Activated T-helper 1 cell treated with Interleukin-2 at 50 U/mL for 16 hours (primary cell): ENCODE measurements around the gene CTBP2.
"Not testable (repeated sequence)": the region's sequence is repeated elsewhere in the genome, so short reads cannot be mapped to it uniquely, and the experiment has no call there.

Source experiments
- DNase-seq: peaks from one replicate; pipeline ENCODE4 v3.0.0-alpha.2; 2020; ENCODE audit warnings: low read depth

Gene CTBP2

DNA sequence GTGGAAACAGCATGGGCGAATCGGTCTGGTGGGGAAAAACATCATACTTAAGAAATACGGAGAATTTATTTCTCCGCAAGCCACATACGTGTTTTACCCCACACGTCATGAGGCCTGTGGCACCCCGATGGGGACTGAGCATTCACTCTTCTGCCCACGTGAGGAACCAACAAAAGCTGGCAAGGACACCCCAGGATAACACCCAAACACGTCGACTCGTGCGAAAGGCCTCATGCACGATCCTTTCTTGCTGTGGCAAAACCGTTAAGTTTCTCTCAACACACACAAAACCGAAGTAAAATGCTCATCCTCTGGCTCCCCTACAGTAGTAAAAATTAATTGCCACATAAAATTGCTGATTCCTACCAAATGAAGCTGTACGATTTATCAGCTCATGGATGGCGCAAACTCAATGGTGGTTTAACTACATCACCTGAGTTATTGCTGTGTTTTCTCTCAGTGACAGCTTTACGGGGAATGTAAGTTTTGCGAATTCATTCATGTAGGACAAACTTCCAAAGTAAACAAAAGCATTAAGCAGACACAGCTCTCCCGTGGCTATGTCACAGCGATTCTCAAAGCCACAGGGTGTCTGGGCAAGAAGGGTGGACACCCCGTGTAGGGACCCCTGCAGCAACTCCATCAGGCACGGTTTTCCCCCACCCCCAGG, 97.0 kb downstream of the CTBP2 start:
- DNase-seq, result no peak

DNA sequence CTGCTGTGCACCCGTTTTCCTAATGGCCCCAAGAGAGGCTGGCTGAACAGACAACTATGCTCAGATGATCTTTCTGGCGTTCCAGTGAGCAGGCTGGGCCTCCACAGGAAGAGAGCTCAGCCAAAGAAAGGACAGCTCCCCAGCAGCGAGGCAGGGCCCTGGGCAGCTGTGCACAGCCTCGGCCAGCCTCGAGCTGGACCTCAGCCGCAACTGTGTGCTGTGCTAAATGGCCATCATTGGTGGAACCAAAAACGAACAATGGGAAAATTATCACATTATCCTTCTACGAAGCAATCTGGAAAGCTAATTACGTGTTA, 97.5 kb downstream of the CTBP2 start:
- no peak for DNase-seq

DNA sequence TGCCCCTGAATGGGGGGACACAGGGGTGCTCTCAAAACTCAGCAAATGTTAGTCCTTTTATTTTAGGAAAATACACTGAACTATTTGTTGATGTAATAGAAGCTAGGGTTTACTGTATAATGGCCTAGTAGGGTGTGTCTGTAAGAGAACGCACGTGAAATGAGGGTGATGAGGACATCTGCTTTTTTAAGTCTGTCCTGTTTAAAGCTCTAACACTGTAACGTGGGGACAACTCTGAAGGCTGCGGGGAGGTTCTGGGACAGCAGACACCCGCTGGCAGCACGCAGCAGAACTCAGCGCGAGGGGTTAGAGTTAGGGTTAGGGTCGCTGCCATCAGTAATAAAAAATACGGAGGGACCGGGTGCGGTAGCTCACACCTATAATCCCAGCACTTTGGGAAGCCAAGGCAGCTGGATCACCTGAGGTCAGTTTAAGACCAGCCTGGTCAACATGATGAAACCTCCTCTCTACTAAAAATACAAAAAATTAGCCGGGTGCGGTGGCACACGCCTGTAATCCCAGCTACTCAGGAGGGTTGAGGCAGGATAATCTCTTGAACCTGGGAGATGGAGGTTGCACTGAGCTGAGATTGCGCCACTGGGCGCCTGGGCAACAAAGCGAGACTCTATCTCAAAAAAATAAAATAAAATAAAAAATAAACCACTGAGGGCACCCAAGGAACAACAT, 98.0 kb downstream of the CTBP2 start:
- no peak for DNase-seq

DNA sequence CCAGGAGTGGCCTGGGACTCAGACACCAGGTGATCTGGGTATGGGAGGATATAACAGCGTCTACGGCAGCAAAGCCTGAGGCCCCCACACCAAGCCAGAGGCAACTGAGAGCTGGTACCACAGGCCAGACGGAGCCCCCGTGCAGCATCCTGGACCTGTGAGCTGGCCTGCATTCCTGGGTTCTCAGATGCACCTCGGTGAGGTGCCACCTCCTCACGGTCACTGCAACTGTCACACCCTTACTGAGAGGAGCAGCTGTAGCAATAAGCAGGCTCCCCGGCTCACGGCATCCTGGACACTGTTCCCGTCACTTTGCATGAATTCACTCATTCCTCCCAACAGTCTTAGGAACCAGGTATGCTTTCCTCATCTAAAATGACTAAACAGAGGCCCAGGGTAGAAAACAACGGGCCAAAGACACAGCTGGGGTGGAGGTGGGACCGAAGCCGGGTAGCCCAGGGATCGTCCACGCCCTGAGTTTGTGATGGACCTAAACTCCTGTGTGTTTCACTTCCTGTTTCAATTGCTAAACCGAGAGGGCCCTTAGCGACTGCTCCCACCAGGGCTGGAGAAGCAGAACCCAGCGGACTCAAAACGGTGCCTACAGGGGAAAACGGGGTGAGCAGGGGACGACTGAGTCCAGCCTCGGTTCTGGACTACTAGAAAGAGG, 98.7 kb downstream of the CTBP2 start:
- DNase-seq, result no peak

DNA sequence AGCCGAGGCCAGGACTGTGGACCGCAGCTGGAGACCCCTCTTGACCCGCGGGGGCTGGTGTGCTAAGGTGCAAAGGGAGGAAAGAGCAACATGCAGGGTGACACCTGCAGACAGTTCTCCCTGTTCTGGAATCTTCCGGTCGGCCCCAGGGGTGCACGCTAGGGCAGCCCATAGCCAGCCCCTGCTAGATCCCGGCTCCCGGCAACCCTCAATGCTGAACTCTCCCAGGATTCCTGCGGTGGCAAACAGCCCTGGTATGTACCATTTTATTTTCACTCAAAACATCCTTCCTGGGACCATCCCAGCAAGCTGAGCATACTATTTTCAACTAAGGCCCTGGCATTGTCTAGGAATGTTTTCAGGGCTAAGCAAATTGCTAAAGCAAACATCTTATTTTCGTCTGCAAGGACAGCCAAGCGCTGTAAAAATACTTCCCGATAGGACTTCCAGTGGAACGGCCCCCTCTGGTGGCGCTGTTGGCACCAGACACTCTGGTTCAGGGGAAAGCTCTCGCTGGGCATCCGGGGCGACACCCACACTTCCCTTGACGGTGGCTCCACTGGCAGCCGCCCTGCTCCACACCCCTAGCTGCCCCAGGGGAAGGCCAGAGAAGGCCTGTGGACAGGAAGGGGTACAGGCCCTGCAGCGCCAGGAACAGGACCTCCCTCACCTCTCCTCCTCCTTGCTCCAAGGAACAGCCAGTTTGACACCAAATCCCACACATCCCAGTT, 99.4 kb downstream of the CTBP2 start:
- DNase-seq, result peak; percentile 7

DNA sequence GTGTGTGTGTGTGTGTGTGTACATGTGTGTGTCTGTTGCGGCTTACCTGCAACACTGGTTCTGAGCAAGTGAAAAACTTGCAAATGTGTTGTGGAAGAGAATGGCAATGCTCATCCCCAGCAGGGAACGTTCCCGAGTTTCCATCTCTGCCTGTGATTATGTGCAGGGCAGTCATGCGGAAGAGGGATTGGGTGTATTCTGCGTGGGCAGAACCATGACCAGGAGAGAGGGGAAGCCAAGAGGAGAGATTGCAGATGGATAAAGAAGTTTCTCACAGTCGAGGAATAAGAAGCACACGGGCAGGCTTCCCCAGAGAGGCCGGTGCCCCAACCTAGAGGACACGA, 99.9 kb downstream of the CTBP2 start:
- no peak for DNase-seq

DNA sequence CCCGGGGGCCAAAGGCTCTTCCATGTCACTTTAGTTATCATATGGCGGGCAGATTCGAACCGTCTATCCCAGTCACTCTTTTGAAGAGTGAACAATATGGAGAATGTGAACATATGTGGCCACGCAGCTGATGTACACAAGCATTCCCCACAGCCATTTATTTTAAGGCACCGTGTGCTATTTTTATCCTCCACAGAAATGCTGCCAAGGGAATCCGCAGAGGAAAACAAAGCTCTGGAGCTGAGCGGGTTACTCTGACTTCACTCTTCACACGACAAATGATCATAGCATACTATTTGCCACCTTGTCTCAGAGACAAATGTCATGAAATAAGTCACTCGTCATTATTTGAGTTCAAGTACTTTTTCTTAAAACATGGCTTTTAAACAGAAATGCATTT, 100.3 kb downstream of the CTBP2 start:
- DNase-seq, result no peak

DNA sequence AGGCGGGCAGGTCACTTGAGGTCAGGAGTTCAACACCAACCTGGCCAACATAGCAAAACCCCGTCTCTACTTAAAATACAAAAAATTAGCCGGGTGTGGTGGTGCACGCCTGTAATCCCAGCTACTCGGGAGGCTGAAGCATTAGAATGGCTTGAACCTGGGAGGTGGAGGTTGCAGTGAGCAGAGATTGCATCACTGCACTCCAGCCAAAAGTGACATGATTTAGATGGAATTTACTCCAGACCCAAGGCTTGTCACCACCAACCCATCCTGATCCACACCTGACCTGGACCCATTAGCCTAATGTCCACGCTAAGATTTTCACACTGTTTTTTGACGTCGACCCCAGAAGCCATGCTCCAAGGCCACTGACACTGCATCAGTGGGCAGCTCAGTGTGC, 101.0 kb downstream of the CTBP2 start:
- not testable (repeated sequence) for DNase-seq

DNA sequence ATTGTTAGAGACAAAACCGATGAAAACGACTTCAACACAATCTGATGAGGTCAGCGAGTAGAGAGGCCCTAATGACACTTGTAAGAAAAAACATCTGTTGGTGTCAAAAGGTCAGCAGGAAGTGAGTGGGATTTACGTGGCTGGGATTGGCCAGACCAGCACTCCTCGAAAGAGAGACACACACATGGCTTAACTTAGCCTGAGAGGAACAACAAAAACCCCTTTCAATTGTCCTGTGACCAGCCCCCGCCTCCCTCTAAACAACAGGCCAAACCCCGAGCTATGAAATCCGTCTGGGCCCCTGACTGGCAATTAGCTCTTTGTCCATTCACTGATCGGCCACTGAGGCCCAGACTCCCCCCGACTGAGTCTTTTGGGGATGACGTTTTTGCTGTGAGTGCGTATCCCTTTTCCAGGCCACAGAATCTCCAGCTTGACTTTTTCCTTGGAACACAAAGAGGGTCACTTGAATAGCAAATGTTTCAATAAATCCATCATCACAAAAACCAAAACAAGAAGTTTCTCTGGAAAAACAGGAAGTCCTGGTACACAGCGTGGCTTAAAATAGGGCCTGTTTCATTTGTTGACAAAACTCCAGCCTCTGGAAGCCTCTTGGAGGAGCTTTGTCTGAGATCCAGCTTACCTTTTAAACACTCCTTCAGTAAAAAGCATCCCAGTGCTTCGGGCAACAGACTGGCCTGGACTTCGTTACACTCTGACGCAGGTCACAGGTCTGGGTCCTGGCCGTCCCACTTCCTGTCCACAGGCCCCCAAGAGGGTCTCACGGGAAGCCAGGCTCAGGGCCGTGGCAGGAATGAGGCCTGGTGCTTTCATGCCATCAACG, 103.0 kb downstream of the CTBP2 start:
- DNase-seq, result no peak

DNA sequence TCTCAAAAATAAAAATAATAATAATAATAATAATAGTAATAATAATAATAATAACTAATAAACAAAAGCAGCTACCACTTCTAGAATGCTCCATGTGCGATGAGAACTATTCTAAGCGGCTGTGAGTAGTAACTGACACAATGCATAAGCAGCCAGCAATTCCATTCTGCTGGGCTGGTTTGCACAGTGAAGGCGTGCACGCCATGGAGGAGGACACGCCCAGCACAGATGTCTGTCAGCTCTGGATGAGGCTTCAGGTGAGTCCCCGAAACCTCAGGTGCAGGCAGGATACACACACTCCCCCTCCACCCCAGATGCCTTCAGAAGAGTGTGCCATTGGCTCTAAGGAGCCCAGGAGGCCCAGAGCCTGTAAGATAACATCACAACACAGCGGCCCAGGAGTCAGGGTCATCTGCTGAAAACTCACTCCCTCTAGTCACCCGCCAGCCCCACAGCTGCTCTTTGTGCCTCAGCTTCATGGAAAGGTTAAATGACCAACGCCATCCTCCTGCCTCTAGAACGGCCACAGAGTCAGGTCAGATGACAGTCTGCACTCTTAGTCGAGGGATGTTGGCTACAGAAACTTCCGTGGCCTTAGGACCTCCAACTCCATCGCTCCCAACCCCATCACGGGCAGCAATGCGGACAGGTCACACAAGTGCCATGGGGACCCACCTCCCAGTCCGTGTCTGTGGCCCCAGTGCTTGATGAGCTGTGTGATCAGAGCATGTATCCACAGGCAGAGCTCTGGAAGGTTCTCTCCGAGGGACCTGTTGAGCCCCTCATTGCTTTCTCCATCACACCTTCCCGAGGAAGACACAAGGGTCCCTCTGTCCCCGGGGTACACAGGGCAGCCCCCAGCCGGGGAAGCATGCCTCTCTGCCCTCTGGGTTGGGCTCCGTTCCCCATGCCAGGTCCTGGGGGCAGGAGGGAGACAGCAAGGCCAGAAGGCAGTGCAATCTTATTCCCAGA, 103.9 kb downstream of the CTBP2 start:
- DNase-seq, result no peak

DNA sequence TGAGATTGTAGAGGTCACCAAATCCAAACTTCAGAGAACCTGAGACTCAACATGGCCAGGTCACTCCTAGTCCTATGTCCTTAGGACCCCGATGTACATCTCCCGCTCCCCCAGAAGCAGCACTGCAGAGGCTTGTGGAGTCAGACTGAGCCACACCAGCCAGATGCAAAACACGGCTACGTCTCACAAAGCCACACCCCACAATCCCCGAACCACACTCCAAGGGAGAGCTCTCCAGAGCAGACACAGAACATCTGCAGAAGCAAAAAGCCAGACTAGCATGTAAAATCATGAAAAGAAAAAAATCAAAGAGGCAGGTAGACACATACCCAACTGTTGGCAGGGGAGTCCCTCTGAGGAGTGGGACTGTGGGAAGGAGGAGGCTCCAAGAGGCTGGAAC, 104.9 kb downstream of the CTBP2 start:
- DNase-seq, result no peak

DNA sequence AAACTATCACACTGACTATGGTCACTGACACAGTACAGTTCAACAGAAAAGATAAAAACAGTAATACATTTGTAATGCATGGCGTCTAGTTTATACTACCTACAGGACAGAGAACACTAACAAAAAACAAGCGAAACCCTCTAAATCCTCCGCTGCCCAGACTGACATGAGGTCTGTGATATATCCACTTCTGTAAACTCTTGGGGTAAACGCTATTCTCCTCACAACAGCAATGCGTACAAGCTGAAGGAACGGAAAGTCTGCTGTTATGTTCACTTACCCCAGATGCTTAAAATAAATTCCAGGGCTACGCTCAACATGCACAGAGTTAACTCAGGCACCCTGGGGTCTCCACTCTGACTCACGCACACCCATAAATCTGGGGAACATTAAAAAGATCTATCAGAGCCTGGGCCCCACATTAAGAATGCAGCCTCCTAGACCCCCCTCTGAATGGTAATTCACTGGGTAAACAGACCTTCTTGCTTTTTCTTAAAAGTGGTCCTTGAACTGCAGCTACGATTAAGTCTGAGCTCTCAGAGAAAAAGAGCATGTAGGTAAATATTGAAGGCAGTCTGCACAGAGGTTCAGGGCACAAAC, 105.6 kb downstream of the CTBP2 start:
- DNase-seq, result no peak

DNA sequence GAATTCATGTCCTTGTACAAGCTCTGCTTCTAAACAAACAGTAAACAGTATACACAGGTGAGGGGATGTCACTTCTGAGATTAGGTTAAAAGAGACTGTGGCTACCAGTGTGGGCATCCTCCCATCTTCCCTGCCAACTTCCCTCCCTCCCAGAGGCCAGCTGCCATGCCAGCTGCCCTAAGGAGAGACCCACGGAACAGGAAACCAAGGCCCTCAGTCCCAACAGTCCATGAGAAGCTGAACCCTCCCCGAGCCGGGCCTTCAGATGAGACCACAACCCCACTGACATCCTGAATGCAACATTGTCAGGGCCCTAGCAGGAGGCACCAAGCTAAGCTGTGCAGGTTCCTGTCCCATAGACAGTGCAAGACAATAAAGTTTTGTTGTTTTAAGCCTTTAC, 106.1 kb downstream of the CTBP2 start:
- DNase-seq, result no peak

DNA sequence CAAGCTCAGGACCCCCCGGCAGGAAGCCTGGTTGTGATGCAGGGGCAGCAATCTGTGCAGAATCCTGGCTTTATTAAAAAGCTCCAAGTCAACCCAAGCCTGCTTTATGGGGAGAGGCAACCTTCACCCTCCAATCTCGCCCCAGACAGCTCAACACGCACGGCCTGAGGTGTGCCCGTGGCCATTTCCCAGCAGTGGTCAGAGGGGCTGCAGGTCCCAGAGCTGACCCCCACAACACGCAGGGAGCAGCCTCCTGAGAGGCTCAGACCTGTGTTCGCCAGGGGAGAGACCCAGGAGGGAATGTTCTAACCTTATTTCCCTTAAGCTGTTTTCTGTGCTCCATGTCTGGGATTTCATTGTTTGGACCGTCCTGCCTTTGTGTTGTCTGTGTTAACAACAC, 108.2 kb downstream of the CTBP2 start:
- DNase-seq, result no peak

DNA sequence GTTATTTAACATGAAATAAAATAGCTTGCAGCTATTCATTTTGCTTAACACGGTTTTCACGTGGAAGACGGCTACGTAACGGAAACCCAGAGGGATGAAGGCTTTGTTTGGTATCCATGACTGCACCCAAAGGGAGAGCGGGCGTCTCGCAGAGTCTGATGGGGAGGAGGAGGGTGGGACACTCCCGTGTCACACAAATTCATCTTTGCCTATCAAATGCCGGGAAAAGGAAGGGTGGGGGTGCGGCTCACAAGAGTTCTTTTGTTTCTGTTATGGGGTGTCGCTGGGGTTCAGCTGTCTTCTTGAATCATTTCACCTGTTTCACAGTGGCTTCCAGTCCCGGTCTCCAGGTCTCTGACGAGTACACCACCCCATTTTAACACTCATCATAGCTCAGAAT, 110.0 kb downstream of the CTBP2 start:
- DNase-seq, result no peak

DNA sequence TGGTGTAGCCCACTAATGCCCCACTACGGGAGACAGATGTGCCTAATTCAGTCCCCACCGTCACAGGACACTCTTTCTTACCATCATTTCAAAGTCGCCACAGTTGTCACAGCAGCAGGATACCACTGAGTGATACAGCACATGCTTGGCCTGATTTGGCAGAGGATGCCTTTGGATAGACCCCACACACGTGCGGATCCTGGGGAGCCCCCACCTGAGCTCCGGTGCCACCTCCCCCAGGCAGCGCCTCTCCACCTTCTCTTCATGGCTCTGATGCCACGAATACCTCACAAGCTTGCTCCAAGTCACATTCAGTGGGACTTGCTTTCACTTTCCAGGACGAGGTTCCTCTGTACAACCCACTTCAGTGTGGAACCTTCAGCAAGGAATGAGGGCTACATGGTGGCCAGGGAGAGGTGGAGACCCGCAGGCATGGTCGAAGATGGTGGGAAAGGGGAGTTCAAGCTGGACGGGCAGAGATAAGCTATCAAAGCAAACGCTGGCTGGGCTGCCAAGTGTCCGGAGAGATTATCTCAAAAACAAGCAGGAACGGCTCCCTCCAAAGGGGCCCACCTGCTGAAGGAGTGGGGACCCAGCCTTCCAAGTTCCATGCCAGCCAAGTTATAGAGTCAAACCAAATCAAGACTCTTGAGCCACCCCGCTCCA, 111.0 kb downstream of the CTBP2 start:
- DNase-seq, result no peak

DNA sequence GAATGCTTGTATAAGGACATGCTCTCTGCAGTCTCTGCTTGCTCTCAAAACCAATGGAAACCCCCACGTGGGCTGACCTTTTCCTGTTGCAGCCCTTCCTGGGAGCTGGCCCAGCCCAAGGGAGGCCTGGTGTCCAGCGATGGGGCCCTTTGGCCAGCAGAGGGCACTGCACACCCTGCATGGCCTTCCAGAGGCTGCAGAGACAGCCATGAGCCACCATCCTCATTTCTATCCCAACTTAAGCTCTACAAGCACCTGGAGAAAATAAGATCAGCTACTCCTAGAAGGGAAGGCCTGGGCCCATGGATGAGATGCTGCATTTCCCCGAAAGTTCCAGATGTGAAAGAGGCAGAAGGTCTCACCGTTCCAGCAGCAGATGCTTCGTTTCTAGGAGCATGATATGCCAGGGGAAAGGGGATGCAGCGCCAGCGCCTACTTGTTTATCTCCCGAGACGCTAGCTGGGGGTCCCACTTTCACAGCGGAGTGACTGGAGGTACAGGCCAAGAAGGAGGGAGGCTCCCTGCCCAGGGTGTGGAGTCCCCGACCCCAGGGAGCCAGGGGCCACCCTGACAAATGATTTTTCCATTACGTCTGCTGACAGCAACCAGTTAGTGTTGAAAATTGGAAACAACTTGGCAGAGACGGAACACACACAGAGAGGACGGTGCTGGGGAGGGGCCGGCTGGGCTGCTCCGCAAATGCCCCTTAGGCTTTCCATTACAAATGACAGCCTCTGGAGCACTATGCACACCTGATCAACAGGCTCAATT, 112.1 kb downstream of the CTBP2 start:
- DNase-seq, result peak; percentile 33

DNA sequence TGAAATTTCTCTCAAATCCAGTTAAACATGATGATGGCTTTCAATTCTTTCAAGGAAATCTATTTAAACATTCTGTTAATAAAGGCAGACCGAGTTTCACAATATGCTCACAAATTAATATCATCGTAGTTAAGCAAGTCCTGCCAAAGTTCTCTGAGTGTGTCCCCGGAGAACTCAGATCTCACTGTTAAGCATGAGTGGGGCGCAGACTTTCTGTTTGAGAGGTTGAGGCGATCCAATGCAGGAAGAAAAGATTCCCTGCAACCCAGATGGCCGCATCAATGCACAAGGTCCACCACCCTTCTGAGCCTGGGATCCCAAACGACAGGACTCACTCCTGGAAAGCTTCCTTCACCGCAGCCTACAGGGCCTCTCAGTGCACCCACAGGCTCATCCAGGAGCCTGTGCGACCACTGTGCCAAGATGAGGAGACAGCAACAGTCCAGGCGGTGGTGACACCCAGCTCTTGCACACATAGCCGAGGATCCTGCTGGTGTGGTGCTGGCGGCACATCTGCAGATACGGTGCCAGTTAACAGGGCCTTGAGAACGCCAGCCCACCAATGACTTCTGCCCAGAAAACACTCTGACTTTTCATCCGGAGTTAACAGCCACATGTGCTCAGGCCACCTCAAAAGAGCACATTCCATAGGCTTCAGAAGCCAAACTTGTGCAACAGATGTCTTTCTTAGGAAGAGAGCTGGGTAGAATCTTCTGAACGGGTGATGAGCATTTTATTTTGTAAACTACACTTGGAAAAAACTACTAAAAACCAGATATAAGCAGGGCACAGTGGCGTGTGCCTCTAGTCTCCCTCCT, 116.3 kb downstream of the CTBP2 start:
- DNase-seq, result no peak
